H1 (cell line): Measurements from ENCODE around the gene CD28. TPM values are rescaled to one million over a fixed set of nuclear protein-coding genes. Genes with fewer than 3 reads are reported as not detected.

ENCODE experiments used
- CHD1 ChIP-seq: IDR thresholded peaks from 2 replicates; pipeline ENCODE4 v1.6.1; 2012; ENCODE audit warnings: low read depth, low read length, improper control_type of control experiment
- CHD7 ChIP-seq: fragments of 300-600 bp; sonication (generic); IDR thresholded peaks from 2 replicates; pipeline ENCODE4 v1.7.1; 2012; ENCODE audit warnings: low read length, moderate library complexity, mild to moderate bottlenecking, inconsistent platforms; ENCODE audit not compliant: insufficient replicate concordance
- EZH2 ChIP-seq: fragments of 200-600 bp; sonication (generic); IDR thresholded peaks from 2 replicates; pipeline ENCODE4 v1.7.1; 2012; ENCODE audit warnings: low read depth, mild to moderate bottlenecking, moderate library complexity, low read length, inconsistent platforms; ENCODE audit not compliant: severe bottlenecking
- KDM4A ChIP-seq: IDR thresholded peaks from one replicate; pipeline ENCODE4 v1.7.1; 2012; ENCODE audit warnings: low read depth, mild to moderate bottlenecking, moderate library complexity, low read length, inconsistent platforms; ENCODE audit not compliant: severe bottlenecking
- YY1 ChIP-seq: IDR thresholded peaks from 2 replicates; pipeline ENCODE4 v1.6.1; 2011; ENCODE audit warnings: low read depth, mild to moderate bottlenecking, low read length
- polyA plus RNA-seq, 7 experiments: library from polyadenylated mRNA; depleted of rRNA in 3 of 7; stranded (reverse) in 5 of 7; unstranded in 2 of 7; fragments of >200 nt in 5 of 7; fragments of 200-250 nt in 2 of 7; gene quantifications; 1 replicate in 5 of 7; 2 replicates in 1 of 7; 4 replicates in 1 of 7; pipeline versions ENCODE4 v1.2.1 to v1.2.3, GENCODE V29; 2011 to 2013; ENCODE audit warnings: missing spikeins in 2 of 7, mixed read lengths in 2 of 7
- total RNA-seq: library from RNA; stranded (reverse); fragmentation: NEBNext Ultra II Directional; extraction: Animal tissue kit (Norgen Biotek cat#: 25700); gene quantifications from 2 replicates; pipeline ENCODE4 v1.2.1, GENCODE V29; 2021
- TF ChIP-seq, protein P1 (sequence below): IDR thresholded peaks from 2 replicates; pipeline ENCODE4 v1.6.1; 2012; ENCODE audit warnings: low read length, inconsistent platforms

The CD28 gene
- total and polyA plus RNA-seq, 2 of the 8 experiments (the other 6 are each of a cell fraction or from before 2014, with no cell fraction given): not detected

- TF ChIP-seq CHD7 (no peak), EZH2 (no peak), KDM4A (no peak), CHD1 (no peak), YY1 (no peak)
- TF ChIP-seq, protein P1, sequence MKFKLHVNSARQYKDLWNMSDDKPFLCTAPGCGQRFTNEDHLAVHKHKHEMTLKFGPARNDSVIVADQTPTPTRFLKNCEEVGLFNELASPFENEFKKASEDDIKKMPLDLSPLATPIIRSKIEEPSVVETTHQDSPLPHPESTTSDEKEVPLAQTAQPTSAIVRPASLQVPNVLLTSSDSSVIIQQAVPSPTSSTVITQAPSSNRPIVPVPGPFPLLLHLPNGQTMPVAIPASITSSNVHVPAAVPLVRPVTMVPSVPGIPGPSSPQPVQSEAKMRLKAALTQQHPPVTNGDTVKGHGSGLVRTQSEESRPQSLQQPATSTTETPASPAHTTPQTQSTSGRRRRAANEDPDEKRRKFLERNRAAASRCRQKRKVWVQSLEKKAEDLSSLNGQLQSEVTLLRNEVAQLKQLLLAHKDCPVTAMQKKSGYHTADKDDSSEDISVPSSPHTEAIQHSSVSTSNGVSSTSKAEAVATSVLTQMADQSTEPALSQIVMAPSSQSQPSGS: no peak
- TF ChIP-seq, all 59 proteins: peak for 0
These were observed 35.1 kb downstream of the CD28 start (continued) for GRCh38 chr2:203741566-203741965.
